Measurements from ENCODE around the gene PKP2. TPM values are rescaled to one million over a fixed set of nuclear protein-coding genes. Genes with fewer than 3 reads are reported as not detected.

The PKP2 gene
- total RNA-seq, 1 experiment from 2014 or later, result 2.8 TPM

DNA sequence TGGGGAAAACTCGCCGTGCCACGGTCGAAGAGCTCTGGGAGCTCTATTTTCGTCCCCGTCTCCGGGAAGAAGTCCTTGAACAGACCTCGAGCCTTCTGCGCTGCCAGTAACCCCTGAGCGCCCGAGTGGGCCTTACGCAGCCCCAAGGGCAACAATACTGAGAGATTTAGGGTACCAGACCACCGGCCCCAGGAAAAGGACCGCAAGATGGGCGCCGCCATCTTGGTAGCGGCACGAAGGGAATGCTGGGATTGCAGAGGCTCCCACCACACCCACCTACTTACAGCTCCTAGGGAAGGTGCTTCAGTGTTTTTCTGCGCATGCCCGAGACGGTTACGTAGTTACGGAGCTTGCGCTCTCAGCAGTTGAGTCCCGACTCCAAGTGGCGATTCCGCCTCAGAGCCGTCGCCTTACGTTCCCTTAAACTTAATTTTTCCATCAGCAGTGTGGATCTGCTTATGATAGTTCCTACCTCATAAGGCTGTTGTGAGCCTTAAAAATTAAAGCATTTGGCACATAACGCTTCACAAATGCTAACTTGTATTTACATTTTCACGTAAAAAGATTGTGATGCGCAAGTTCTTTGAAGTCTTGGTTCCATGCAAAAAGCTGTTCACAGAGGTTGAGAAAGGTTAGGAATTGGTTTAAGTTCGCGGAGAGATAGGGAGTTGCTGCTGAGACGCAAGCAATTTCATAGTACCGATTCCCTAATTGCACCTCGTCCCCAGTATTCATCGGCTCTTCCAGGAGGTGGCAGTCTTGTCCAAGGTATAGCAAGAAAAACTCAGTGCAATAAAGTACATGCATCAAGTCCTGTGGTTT, 140.7 kb downstream of the PKP2 start, which contains the start of gene YARS2:
YARS2 (minus strand) TSS at position 244 of the 822 bp plus-strand sequence; CDS start at position 221, 23 bp downstream.
- peak; percentile 98 for DNase-seq (ENCODE audit: low read depth)

DNA sequence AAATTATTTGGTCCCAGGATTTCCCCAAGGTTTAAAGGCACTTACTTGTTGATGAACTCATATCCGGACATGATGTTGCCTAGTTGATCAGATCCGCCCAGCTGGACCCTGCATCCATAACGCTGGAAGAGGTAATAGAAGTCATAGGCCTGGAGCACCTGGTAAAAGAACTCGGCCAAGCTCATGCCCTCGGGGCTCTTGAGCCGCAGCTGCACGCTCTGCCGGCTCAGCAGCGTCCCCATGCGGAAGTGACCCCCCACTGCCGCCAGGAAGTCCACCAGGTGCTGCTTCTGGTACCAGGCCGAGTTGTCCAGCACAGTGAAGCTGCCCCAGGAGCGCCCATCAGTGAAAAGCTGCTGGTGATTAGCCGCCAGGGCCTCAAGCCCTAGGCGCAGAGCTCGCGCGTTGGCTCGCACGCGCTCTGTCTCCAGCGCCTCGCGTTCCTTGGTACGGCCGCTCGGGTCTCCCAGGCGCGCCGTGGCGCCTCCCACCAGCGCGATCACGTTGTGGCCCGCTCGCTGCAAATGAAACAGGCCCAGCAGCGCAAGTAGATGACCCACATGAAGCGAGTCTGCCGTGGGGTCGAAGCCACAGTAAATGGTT, 141.4 kb downstream of the PKP2 start:
- peak; percentile 76 for DNase-seq (ENCODE audit: low read depth)

DNA sequence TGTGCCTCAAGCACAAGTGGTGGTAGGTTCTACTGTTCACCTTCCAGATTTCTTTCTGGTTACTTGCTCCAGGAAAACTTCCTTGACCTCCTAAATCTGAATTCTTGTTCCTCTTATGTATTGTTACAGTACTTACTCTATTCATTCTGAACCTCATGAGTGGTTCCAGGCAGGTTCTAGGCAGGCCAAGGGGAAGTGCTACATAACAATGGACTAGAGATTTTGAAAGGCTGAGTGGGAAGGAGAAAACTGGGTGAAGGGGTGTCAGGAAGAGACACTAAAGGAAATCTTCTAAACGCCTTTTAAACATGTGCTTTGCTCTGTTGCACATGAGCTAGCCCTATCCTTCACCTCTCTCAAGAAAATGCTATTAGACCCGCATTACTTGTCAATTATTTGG, 142.5 kb downstream of the PKP2 start:
- DNase-seq (ENCODE audit: low read depth), result no peak

DNA sequence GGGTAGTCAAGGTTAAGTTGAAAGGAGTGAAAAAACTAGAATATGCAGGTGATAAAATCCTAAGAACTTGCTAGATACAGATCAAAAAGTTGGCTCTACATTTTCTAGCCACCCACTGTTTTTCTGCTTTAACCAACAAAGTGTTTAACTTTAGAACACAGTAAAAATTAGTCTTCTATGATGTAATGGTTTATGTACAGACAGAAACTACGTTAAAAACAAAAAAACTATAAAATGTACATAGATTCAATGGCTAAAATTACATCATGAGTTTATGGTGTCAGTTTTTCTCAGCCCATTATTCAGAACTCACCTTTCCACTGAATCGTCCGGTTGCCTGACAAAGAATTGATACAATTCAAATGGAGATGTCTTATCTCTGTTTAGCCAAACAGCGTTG, 143.0 kb downstream of the PKP2 start:
- DNase-seq (ENCODE audit: low read depth), result no peak

DNA sequence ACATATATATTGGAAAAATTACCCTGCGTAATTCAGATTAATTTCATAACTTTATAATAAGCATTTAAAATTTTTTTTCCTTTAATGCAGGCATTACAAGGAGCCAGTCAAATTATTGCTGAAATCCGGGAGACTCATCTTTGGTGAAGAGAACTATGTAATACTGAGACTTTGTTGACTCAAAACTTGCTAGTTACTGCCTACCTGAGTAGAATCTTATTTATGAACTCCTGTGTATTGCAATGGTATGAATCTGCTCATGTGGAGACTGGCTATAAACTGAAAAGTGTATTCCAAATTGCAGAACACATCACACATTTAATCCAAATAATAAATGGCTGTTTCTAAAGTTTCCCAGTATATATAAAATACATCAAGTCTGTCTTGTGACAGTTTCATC, 153.3 kb downstream of the PKP2 start:
- no peak for DNase-seq (ENCODE audit: low read depth)

DNA sequence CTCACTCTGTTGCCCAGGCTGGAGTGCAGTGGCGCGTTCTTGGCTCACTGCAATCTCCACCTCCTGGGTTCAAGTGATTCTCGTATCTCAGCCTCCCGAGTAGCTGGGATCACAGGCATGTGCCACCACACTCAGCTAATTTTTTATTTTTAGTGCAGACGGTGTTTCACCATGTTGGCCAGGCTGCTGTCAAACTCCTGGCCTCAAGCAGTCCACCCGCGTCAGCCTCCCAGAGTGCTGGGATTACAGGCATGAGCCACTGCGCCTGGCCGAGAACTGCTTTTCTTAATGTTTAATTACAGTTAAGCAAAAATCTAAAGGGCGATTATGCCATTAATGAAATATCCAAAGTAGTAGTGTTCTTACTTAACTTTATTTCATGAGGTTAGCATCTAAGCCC, 154.4 kb downstream of the PKP2 start:
- no peak for DNase-seq (ENCODE audit: low read depth)

Other genes with a start within 250 kb of the PKP2 start
- gene DNM1L, start 217.5 kb downstream of the PKP2 start, total RNA-seq (2014; rRNA removed), result 61.0 and 74.9 TPM in 2 replicates
- 27.2 and 31.8 TPM in 2 replicates for gene YARS2, start 140.9 kb downstream of the PKP2 start, total RNA-seq (2014; rRNA removed)

Data from LHCN-M2 (cell line).